HG03521 (cell line): ENCODE data around the gene HOXD11.

Experiments used
- ATAC-seq: cut with Tn5 transposase; IDR thresholded peaks from one replicate; pipeline ENCODE4 v1.9.1; 2021; ENCODE audit warnings: mild to moderate bottlenecking, moderate library complexity; ENCODE audit not compliant: unreplicated experiment

Gene HOXD11

DNA sequence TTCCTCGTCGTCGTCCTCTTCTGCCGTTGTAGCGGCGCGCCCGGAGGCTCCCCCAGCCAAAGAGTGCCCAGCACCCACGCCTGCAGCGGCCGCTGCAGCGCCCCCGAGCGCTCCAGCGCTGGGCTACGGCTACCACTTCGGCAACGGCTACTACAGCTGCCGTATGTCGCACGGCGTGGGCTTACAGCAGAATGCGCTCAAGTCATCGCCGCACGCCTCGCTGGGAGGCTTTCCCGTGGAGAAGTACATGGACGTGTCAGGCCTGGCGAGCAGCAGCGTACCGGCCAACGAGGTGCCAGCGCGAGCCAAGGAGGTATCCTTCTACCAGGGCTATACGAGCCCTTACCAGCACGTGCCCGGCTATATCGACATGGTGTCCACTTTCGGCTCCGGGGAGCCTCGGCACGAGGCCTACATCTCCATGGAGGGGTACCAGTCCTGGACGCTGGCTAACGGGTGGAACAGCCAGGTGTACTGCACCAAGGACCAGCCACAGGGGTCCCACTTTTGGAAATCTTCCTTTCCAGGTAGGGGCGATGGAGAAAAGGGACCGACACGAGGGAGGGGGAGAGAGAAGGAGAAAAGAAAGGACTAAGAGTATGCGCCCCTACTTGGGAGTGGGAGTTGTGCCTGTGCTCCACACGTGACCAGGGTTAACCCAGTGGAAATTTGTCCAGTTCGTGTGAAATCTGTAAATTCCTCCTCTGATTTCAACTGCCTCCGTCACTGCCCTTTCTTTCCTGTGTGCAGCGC, 13.8 kb upstream of the HOXD11 start:
- ATAC-seq = no peak

DNA sequence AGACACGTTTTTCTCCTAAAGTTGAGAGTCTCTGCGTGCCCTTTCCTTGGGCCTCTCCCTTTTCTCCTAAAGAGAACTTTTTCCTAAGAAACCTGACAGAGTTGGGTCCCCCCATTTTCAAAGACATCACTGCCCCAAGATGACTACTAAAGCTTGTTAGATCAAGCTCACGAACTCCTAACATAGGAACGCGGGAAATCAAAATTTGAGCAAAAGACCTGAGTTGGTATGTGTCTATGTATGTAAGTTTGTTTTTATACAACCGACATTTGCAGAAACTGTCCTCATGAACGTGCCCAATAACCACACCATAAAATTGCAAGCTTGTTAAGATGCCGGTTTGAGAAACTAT, 13.2 kb upstream of the HOXD11 start:
- no peak for ATAC-seq

DNA sequence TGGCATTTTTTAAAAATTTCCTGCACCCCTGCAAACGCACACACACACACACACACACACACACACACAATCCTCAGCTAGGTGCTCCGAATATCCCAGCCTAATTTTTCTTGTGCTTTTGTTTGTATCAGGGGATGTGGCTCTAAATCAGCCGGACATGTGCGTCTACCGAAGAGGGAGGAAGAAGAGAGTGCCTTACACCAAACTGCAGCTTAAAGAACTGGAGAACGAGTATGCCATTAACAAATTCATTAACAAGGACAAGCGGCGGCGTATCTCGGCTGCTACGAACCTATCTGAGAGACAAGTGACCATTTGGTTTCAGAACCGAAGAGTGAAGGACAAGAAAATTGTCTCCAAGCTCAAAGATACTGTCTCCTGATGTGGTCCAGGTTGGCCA, 12.7 kb upstream of the HOXD11 start:
- ATAC-seq = no peak

DNA sequence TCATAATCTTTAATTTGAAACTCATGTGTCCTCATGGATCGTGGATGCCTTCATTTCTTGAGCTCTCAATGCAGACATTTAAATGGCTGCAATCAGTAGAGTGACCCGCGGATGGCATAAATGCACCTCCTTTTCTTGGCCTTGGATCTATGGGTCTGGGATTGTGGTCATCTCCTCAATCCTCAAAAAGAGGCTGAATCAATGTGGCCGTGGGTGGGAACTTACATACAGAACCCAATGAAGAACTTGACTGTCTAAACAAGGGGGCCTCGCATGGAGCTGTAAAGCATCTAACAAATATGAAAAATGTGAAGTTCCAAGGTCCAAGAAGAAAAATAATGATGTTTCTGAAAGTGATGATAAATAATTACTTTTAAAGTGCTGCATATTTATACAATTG, 11.7 kb upstream of the HOXD11 start:
- ATAC-seq = no peak

DNA sequence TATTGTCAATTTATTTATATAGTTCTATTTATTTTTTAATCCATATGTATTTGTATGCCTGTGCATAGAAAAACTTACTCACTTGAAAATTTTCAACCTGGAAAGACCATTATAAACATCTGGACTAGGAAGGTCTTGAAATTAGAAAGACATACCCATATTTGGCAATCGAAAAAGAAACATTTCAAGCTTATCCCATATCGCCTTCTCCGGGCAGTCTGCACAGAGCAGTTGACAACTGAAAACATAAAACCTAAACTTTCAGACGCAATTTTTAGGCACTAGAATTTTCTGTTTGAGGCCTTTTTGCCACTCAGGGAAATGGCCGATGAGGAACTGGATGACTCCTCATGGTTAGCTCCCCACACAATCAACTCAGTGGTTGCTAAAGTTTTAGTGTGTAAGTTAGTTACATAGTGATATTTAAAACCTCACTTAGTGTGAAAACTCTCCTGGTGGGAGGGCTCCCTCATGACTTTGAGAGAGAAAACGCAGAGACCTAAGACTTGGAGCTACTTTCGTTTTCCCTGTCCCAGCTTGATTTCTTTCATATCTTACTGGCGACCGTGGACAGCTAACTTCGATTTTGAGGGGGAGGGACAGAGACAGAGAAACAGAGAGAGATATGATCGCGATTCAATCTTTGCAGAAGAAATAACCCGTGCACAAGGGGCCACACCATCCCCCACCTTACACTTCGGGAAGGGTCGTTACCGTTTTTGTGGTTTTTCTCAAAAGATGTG, 10.7 kb upstream of the HOXD11 start:
- no peak for ATAC-seq

DNA sequence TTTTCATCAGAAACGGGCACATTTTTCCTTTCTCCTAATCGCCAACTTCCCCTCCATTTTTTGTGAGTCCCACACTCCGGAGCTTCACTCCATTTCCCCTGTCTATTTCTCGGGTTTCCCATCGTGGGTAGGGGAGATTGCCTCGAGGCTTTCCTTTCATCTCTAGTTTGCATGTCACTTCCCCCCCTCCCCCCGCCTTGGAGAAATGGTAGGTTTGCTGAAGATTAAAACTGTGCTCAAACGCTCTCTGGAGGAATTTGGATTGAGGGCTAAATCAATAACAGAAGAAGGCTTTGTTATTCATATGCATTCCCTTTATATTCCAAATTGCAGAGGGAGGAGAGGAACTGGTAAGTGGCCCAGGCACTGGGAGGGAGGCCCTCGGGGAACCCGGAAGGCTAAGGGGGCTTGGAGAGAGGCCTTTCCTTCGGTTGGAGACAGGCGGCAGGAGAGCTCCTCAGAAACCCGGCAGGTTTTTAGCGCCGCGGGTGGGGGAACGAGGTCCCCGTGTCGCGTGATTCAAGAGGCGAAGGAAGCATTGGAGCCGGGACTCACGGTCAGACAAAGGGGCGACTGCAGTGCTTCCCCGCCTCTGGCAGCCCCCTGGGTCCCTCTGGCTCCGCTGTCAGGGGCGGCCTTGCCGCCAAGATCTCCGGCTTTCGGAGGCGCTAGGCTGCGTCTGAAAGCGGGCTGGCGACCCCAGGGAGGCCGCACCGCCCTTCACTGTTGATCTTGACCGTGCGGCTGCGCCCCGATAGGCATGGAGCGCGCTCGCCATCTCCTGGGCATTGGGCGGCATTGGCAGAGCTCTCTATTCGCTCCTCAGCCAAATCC, 9.9 kb upstream of the HOXD11 start:
- ATAC-seq = peak; percentile 76

DNA sequence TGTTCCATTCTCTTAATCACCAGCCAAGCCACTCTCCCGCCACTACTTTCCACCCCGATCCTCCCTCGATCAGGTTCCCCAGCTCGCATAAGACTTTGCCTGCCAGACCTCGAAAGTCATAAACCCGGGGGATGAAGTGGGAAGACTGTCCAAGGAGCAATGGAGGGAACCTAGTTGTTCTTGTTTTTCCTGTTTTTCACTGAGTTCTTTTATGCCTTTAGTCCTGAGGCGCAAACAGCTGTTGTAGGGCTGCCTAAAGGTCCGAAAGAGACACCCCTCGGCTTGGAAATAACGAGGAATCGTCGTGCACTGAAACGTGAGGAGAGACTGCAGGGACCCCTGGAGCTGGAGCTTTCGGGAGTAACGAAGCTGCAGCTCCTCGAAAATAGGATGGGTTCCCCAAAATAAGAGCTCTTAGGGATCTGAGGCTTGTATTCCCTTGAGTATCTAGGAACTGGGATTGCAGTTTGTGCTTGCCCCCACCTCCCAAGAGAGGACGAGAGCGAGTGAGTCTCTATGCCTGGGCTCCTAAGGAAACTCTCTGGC, 9.2 kb upstream of the HOXD11 start:
- no peak for ATAC-seq

DNA sequence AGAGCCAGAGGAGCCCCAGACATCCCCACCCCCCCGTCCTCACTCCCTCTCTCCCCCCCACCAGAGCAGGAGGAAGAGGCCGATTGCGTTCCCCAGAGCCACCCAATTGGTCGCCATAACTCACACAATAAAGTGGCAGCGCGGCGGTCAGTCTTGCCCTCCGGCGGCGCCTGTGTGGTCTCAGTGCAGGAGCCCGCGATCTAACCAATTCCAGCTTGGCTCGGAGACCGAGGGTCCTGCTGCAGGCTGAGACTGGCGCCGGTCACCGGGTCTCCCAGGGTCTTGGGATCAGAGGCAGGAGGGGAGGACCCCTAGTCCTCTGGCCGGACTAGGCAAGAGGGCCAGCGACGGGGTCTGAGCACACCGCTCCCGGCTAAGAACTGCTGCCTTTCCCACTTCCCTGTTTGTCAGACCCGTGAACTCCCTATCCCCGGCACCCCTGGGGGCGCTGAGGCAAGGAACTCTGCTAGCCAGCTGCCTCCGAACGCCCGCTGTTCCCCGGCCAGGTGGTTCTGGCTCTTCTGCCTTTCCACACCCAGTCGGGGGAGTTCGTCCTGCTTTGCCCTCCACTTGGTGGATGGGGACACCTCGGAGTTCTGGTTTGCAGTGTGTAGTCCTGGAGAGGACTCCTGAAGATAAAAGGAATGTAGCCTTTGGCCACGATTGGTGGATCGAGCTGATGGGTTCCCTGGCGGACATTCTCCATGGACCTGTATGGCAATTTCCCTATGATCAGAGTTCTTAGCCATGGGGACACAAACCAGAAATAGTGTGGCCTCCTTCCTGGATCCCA, 8.5 kb upstream of the HOXD11 start:
- no peak for ATAC-seq

DNA sequence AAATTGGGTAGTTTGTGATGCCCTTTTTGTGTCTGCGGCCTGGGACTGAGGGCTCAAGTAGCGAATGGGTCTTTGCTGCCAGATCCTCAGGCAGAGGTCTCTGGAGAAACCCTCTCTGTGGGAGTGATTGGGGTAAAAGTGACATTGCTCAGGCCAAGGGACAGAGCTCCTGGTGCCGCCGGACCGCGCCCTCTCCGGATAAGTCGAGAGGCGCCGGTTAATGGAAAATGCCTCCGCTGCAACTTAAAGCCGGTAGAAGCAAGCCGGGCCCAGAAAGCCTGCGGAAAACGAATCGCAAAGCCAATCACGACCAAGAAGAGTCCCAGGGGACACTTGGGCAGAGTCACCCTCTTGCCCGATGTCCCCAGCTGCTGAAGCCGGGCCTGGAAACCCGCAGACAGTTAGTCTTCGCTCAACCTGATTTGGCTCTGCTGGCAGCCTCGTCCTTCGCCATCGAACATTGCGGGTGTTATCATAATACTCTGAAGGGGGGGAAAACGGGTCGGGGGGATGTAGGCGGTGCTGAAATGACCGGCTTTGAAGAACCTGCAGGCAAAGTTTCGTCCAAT, 7.8 kb upstream of the HOXD11 start:
- ATAC-seq = no peak

DNA sequence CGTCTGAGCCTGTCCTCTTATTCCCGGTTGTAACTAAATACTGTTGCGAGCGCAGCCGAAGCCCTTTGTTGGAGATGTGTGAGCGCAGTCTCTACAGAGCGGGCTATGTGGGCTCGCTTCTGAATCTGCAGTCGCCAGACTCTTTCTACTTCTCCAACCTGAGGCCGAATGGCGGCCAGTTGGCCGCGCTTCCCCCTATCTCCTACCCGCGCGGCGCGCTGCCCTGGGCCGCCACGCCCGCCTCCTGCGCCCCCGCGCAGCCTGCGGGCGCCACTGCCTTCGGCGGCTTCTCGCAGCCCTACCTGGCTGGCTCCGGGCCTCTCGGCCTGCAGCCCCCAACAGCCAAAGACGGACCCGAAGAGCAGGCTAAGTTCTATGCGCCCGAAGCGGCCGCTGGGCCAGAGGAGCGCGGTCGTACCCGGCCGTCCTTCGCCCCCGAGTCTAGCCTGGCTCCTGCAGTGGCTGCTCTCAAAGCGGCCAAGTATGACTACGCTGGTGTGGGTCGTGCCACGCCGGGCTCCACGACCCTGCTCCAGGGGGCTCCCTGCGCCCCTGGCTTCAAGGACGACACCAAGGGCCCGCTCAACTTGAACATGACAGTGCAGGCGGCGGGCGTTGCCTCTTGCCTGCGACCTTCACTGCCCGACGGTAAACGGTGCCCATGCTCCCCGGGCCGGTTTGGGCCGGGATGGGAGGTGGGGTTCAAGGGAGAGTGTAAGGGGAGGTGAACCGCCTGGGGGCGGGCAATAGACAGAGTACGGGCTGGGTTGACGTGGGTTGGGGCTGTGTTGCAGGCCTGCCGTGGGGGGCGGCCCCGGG, 7.1 kb upstream of the HOXD11 start, which contains the start of gene HOXD12:
HOXD12 (plus strand) TSS at position 68 of the 819 bp plus-strand sequence; CDS start at position 75, 7 bp downstream.
- ATAC-seq = no peak

DNA sequence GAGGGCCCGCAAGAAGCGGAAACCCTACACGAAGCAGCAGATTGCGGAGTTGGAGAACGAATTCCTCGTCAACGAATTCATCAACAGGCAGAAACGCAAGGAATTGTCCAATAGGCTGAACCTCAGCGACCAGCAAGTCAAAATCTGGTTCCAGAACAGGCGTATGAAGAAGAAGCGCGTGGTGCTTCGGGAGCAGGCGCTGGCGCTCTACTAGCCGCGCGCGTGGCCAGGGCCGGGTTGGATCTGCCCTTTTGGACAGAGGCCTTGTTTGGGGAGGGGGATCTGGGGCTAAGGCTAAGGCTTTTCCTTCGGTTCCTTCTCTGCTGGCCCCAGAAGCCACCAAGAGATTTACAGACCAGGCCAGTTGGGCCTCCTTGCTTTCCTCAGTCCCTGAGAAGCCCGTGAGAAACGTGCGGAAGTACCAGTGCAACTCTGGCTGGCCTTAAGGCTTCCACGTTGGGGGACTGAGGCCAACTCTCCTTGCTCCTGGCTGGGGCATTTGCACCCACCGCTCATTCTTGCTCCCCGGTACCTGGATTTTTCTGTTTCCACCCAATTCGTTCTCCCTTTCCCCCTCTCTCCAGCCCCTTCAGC, 6.4 kb upstream of the HOXD11 start:
- ATAC-seq = no peak

DNA sequence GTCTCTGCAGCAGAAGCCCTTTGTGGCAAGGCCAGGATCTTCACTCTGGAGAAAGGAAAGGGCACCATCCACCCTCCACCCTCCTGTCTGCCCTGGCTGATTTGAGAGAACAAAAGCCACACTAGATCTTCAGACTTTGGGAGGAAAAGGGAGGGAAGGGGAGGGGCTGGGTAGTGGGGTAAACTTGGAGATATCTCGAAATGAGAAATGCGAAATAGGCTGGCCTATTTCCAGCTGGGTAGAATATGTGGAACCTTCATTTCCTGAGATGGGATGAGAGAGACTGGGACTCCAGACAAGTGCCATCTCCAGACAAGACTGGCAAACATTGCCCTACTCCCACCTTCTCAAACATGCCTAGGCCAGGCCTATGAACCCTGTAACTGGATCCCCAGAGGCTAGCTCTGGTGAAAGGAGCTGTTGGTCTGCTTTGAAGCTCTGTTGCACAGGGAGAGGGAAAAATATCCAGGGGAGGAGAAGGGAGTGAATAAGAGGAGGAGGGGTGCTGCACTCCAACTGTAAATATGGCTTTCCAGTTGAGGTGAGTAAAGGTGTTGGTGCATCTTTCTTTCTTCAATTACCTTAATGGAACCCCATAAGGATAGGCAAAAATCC, 5.8 kb upstream of the HOXD11 start:
- no peak for ATAC-seq

DNA sequence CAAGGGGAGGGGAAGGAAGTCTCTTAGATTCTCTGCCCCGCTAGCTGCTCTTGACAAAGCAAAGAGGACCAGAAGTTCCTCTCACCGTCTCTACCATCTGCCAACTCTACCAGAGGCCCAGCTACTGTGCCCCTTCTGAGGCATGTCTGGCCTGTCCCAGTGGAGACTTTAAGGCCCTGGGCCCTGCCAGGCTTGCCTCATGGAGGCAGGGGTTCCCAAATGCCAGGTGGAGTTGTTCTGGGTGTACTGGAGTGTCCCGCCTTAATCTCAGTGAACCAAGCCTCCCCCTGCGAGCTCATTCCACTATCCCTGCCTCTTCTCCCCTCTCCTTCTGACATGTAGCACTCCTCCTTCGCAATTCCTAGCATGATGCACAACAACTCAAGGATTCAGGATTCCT, 5.2 kb upstream of the HOXD11 start:
- no peak for ATAC-seq

DNA sequence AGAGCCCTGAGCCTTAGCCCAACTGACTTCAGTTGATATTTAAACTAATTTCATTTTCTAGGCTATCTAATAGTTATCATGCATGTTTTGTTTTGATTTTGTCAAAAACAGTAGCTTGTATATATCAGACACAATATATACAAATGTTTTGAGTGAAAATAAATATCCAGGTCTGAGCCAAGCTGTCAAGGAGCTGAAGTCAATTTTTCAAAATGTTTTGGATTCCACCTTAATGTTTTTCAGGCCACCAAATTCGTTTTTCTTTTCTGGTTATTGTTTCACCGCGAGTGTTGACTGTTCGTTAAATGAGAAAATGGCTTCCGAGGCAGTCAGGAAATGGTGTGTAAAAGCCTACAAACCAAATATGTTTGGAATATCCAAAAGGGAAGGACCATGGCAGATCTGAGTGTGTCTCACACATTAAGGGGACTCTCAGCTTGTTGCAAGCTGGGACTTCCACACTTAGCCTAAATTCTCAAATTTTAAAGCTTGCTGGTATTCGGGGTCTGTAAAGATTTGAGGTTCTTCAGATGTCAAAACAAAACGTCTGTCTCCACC, 4.7 kb upstream of the HOXD11 start:
- no peak for ATAC-seq

DNA sequence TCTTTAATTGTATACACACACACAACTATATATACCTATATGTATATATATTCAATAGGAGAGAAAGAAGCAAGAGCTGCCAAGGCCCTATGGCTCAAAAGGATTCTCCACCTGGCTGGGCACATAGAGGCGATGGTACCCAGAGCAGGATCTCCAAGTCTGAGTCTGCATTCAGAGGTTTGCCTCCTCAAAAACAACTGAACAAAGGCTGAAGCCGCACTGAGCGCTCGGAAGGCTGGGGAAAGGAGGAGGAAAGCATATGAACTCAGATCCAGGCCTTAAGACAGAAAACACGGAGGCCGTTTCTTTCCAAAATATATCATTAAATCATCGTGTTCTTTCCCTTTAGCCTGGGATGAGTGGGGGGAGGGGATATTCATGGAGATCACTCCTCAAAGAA, 3.9 kb upstream of the HOXD11 start:
- ATAC-seq = no peak

DNA sequence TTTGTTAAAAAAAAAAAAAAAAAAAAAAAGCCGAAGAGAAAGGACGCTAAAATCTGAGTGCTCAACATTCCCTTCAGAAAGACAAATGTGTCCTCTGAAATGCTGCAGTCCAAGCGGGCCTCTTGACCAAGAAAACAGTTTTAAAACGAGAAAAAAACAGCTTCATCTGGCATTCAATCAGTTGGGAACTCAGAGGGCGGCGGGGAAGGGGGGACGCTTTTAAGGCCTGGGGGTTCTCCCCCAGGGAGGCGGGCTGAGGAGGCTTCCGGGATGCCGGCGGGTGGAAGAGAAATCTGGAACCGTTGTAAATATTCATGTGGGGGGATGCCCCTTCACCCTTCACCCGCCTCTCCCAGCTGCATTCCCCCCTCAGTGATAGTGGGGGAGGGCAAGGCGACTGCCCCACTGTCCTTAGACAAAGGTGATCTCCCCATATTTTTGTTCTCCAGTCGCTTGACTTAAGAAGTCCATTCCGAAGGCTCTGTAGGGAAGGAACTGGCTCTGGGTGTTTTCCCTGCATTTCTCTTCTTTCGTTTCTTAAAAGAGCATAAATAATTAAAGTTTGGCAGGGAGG, 3.3 kb upstream of the HOXD11 start:
- ATAC-seq = no peak

DNA sequence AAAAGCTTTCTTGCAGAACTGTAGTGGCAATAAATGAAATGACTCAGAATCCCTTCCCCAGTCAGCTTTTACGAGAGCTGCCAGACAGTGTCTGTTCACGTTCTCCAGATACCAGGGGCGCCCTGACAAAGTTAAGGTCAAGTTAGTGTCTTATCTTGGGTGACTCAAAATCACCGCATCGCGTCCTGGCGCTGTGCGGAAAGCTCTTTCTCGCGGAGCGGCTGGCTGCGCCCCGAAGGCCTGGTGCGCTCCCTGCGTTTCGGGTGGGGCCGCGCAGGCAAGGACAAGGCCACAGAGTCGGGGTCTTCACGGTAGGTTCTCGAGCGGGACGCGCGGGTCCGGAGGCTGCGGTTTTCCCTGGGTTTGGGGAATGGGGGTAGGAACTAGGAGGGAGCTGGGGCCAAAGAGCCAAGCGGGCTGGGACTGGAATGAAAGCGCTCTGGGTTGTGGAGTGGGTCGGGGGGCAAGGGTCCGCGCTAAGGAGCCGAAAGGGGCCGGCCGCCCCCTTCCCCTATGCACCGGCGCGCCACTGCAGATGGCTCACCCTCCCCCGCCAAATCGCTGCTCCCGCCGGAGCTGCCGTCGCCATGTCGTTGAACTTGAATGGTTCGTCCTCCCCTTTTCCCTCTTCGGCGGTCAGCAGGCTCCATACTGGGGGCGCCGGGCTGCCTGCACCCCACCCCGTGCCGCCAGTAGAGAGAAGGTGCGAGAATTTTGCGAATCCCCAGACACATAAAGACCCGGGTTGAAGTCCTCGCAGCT, 2.6 kb upstream of the HOXD11 start:
- no peak for ATAC-seq
